ENCODE results near the gene SMARCA2. TPM values are rescaled to one million over a fixed set of nuclear protein-coding genes. Genes with fewer than 3 reads are reported as not detected.

SMARCA2 gene
- total RNA-seq, 1 donor = 168 TPM

GRCh38 chr9:2199999-2200796 lies 185.1 kb downstream of the SMARCA2 start:
- DNase-seq (ENCODE audit: low read depth in 2 of 3, low spot score in 2 of 3) = no peak

DNA sequence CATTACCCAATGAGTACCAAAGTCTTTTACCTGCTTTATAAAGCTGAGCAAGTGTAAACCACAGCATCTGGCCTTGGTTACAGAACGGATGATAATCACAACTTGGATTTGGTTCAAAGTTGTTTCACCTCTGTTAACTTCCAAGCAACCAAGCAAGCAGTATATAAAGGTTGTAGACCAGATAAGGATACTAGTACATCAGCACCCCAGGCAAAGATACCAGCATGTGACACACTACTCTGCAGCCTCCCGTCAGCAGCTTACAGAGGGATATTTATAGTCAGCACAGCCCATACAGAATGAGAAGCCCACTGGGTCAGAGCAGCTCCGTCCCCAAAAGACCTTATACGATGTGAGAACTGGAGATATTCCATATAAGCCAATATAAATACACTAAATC lies 193.3 kb downstream of the SMARCA2 start:
- no peak for DNase-seq (ENCODE audit: low read depth in 2 of 3, low spot score in 2 of 3)

DNA sequence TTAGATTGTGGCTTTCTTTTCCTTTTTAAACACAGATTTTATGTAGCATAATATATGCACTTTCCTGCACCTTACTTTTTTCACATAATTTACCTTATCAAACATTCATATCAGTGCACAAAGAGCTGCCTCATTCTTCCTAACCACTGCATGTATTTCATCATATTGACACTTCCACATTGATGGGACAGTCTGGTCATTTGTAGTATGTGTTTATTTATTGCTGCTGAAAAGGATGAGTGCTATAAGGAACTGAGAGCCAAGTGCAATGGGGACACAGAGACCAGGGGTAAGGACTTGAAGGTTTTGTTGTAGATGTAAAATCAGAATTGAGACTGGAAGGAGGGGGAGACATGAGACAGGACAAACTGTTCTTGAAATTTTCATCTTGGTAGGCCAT lies 193.8 kb downstream of the SMARCA2 start:
- DNase-seq (ENCODE audit: low read depth in 2 of 3, low spot score in 2 of 3) = no peak

DNA sequence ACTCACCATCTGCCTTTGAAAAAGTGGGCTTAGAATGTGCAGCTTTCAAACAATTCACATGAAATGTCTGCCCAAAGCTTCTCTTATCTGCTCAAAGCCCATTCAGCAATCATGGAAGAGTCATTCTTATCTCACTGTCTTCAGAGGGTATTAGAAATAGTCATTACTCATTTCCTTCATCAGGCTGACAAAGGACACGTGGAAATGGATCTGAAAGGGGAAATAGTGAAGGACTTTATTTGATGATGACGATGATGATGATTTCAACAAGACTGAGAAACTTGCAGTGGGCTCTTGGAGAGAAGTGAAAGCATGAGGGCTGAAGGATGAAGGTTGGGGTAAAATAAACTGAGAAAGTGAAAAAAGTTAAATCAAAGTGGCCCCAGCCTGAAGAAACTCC lies 194.3 kb downstream of the SMARCA2 start:
- DNase-seq (ENCODE audit: low read depth in 2 of 3, low spot score in 2 of 3) = no peak

GRCh38 chr9:2210201-2210600 lies 195.1 kb downstream of the SMARCA2 start:
- no peak for DNase-seq (ENCODE audit: low read depth in 2 of 3, low spot score in 2 of 3)

DNA sequence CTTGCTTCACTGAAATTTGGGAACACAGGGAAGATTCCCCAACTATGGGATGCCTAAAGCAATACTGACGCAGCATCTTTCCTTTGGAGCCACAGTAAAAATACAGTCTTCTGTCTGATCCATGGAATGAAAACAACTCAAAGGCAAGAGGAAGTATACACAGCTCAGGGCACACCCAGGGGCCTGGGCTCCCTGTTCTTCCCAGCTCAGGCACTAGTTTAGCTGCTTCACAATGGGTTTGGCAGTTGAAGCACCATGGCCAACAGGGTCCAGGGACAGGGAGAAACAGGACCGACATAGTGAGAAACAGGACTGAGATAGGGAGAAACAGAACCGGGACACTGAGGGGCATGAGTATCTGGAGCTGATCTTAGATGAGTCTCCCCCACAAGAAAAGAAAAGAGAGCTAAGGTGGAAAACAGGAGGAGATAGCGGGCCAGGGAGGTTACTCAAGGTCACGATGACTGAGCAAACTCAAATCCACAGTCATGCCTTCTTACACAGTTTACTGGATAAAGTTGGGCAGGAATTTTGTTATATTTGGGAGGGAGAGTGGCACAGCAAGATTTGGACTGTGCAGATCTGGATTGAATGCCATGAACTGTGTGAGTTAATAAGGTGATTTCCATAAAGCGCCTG lies 198.8 kb downstream of the SMARCA2 start:
- no peak for DNase-seq (ENCODE audit: low read depth in 2 of 3, low spot score in 2 of 3)

- DNase-seq (ENCODE audit: low read depth in 2 of 3, low spot score in 2 of 3) = no peak
Measured at GRCh38 chr9:2214707-2215106, 199.6 kb downstream of the SMARCA2 start.

DNA sequence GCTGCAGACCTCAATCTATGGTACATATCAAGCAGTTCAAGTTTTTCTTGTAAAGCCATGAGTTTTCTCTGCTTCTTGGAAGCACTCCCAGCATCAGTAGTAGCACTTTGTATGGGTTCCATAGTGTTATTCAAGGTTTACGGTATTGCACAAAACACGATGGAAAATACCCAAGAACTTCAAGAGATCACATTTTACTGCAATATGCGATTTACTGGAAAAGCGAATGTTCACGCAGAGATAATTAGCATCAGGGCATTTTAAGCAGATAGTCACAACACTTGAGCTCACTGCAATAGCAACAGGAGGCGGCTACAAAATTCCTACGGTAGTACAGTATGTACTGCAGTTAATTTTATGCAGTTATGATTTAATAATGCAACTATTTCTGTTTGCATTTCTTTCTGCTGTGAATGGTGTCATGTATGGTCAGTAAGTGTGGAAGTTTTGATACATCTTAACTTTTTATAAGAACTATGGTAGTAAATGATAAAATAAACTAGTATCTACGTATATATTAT lies 200.8 kb downstream of the SMARCA2 start:
- no peak for DNase-seq (ENCODE audit: low read depth in 2 of 3, low spot score in 2 of 3)

GRCh38 chr9:2216591-2216990 lies 201.4 kb downstream of the SMARCA2 start:
- DNase-seq (ENCODE audit: low read depth in 2 of 3, low spot score in 2 of 3) = no peak

GRCh38 chr9:2217540-2217939 lies 202.4 kb downstream of the SMARCA2 start:
- DNase-seq (ENCODE audit: low read depth in 2 of 3, low spot score in 2 of 3) = no peak

- no peak for DNase-seq (ENCODE audit: low read depth in 2 of 3, low spot score in 2 of 3)
Measured at GRCh38 chr9:2220036-2220435, 204.9 kb downstream of the SMARCA2 start.

DNA sequence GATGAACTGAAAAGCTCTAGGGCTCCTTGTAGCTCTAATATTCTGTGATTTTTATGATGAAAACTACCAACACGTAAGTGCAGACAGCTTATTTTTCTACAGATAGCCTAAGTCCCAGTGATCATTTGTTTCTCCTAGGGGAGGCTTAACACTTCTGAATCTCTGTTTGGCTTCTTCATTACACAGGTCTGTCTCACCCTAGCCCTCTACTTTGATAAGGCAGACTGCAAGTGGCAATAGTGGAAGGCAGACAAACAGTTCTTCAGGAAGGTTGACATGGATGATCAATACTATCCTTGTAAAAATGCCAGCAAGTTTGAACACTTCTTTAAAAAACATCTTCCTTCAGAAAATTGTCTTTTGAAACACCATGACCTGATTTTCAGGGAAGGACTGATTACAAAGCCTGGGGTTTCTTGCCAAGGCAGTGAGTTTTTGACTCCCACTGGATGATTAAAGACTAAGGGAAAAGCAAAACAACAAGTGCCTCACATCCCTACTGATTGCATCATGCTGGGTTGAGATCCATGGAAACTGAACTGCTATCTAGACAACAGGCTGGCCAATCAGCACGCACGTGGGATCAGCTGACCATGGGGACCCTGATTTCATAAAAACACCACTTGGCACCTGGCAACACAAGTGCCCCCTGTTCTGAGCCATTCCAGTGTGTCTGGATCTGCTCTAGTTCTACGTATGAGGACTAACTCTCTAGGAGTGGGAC lies 212.2 kb downstream of the SMARCA2 start:
- DNase-seq (ENCODE audit: low read depth in 2 of 3, low spot score in 2 of 3) = no peak

GRCh38 chr9:2228132-2228531 lies 213.0 kb downstream of the SMARCA2 start:
- peak in 2 of 3 donors; percentile 23 to 26 for DNase-seq (ENCODE audit: low read depth in 2 of 3, low spot score in 2 of 3)

GRCh38 chr9:2228641-2229040 lies 213.5 kb downstream of the SMARCA2 start:
- no peak for DNase-seq (ENCODE audit: low read depth in 2 of 3, low spot score in 2 of 3)

GRCh38 chr9:2229109-2229721 lies 214.1 kb downstream of the SMARCA2 start:
- peak in 1 of 3 donors; percentile 9 for DNase-seq (ENCODE audit: low read depth in 2 of 3, low spot score in 2 of 3)

GRCh38 chr9:2230362-2230761 lies 215.2 kb downstream of the SMARCA2 start:
- DNase-seq (ENCODE audit: low read depth in 2 of 3, low spot score in 2 of 3) = no peak

DNA sequence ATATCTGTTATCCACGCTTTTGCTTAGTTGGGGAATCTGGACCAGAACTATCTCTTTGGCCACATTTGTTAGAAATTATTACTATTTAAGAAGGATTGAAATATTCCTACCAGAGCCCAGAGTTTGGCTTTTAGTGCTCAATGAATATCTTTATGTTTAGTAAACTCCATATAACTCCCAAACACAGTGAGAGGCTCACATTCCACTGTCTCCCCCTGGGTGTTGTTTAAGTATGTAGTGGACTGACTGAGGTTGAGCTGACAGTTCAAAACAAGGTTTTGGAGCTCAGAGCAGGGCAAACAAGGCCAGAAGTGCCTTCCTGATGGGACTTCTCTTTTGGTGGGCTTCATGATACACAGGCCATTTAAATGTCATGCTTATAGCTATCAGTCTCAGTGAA lies 216.0 kb downstream of the SMARCA2 start:
- DNase-seq (ENCODE audit: low read depth in 2 of 3, low spot score in 2 of 3) = no peak

GRCh38 chr9:2231829-2232228 lies 216.7 kb downstream of the SMARCA2 start:
- no peak for DNase-seq (ENCODE audit: low read depth in 2 of 3, low spot score in 2 of 3)

DNA sequence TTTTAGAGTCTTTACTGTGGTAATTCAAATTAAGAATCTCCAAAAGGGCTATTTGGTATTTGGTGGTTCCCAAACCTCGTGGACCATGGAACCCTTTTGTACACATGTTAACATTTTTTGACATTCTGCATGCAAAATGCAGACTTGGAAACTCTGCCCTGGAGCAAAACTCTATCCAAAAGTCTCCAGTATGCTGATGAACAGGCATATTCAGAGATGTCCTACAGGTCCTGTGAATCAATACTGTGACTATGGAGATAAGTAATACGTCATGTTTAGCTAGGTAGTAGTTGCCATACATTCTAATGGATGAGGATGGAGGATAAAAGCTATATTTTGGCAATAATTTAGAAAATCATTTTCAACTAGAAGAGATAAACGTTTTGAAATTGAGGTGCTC lies 218.1 kb downstream of the SMARCA2 start:
- no peak for DNase-seq (ENCODE audit: low read depth in 2 of 3, low spot score in 2 of 3)

- DNase-seq (ENCODE audit: low read depth in 2 of 3, low spot score in 2 of 3) = no peak
Measured at GRCh38 chr9:2234371-2234893, 219.3 kb downstream of the SMARCA2 start.

GRCh38 chr9:2235623-2236022 lies 220.5 kb downstream of the SMARCA2 start:
- DNase-seq (ENCODE audit: low read depth in 2 of 3, low spot score in 2 of 3) = no peak

Data from hematopoietic multipotent progenitor cell (in vitro differentiated cells).